Measurements from ENCODE around the gene ENTR1. TPM values are rescaled to one million over a fixed set of nuclear protein-coding genes. Genes with fewer than 3 reads are reported as not detected.

ENTR1 gene
- polyA plus RNA-seq, 3 donors = 3.3 to 60.0 (median 9.6) TPM

DNA sequence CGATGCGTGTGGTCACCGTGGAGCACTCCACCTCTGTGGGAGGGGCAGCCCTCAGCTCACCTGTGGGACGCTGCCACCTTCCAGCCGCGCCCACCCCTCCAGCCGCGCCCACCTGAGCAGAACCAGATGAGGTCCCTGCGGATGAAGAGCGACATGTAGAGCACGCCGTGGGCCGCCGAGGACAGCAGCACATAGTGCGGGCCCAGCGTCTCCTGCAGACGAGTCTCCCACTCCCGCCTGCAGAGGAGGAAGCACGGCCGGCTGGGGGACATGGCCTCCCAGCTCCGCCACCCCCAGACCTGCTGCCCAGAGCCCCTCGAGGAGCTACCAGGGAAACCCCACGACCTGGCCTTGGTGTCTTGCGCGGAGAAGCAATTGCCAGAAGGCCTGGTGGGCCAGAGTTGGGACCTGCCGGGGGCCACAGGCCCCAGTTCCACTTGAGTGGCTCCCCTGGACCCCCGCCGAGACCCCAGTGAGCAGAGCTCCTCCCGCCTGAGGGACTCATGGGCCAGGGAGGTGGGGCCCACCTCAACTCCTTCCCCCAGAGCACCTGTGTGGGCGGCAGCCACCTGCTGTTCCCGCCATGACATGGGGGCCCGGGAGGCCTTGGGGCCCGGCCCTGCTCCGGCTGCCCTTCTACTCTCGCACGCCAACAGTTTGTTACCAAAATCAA is 22.8 kb upstream of the ENTR1 start:
- peaks cover 0 to under 1% of the 10 kb centered on the region in 2 donors for H3K27me3 ChIP-seq (ENCODE audit: control insufficient read depth in 2 of 2, insufficient read depth in 2 of 2, low read length in 2 of 2)
- H3K9me3 Mint-ChIP-seq = peaks cover 0 to 2% (median 0%) of the 10 kb centered on the region in 7 donors
- intact Hi-C loops (cut with micrococcal nuclease) = no loop called here
- no peak overlapping the region for H3K9ac ChIP-seq (ENCODE audit: insufficient read depth, low read length, poor library complexity, severe bottlenecking)
- no peak overlapping the region for H3K4me3 ChIP-seq (replicated peaks in 1 of 3; ENCODE audit: low read depth in 2 of 3, low read length in 3 of 3)
- no peak for DNase-seq
- no peak overlapping the region for H3K4me3 Mint-ChIP-seq
- H3K36me3 Mint-ChIP-seq = peaks cover 11 to 54% of the 10 kb centered on the region in 2 donors
- no peak overlapping the region for H3K27ac ChIP-seq (ENCODE audit: low read depth in 1 of 2, low read length in 2 of 2)
- TF ChIP-seq, protein P1, sequence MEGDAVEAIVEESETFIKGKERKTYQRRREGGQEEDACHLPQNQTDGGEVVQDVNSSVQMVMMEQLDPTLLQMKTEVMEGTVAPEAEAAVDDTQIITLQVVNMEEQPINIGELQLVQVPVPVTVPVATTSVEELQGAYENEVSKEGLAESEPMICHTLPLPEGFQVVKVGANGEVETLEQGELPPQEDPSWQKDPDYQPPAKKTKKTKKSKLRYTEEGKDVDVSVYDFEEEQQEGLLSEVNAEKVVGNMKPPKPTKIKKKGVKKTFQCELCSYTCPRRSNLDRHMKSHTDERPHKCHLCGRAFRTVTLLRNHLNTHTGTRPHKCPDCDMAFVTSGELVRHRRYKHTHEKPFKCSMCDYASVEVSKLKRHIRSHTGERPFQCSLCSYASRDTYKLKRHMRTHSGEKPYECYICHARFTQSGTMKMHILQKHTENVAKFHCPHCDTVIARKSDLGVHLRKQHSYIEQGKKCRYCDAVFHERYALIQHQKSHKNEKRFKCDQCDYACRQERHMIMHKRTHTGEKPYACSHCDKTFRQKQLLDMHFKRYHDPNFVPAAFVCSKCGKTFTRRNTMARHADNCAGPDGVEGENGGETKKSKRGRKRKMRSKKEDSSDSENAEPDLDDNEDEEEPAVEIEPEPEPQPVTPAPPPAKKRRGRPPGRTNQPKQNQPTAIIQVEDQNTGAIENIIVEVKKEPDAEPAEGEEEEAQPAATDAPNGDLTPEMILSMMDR (IDR thresholded peaks at IDR 0.05) = no peak
- H3K4me1 ChIP-seq (ENCODE audit: control insufficient read depth in 1 of 2, insufficient read depth in 2 of 2, low read length in 2 of 2) = peaks cover 10 to 11% of the 10 kb centered on the region in 2 donors
- no peak overlapping the region for H2AFZ ChIP-seq (ENCODE audit: insufficient read depth, low read depth, low read length, poor library complexity, severe bottlenecking)
- H3K79me2 ChIP-seq (ENCODE audit: insufficient read depth, low read length) = peaks cover 14% of the 10 kb centered on the region
- WGBS (ENCODE audit: insufficient coverage) = 94% methylated on average over 33 of the region's 36 CpGs
- H3K4me1 Mint-ChIP-seq = peaks cover 19% of the 10 kb centered on the region
- peaks cover 3 to 5% (median 4%) of the 10 kb centered on the region in 3 donors for H3K27me3 Mint-ChIP-seq (ENCODE audit: low read depth in 3 of 3)
- no peaks in the 10 kb centered on the region for H3K9me3 ChIP-seq (replicated peaks in 1 of 2; ENCODE audit: control insufficient read depth in 1 of 2, insufficient read depth in 1 of 2, low read length in 2 of 2)
- no peak overlapping the region for H3K27ac Mint-ChIP-seq
- peaks cover 21 to 31% of the 10 kb centered on the region in 2 donors for H3K36me3 ChIP-seq (replicated peaks in 1 of 2; ENCODE audit: control insufficient read depth in 1 of 2, insufficient read depth in 2 of 2, low read length in 2 of 2)
- H3K4me2 ChIP-seq (replicated peaks; ENCODE audit: extremely low read depth, low read length, poor library complexity, severe bottlenecking) = no peak overlapping the region
- peaks cover 10% of the 10 kb centered on the region for H4K20me1 ChIP-seq (ENCODE audit: insufficient read depth, low read length)

DNA sequence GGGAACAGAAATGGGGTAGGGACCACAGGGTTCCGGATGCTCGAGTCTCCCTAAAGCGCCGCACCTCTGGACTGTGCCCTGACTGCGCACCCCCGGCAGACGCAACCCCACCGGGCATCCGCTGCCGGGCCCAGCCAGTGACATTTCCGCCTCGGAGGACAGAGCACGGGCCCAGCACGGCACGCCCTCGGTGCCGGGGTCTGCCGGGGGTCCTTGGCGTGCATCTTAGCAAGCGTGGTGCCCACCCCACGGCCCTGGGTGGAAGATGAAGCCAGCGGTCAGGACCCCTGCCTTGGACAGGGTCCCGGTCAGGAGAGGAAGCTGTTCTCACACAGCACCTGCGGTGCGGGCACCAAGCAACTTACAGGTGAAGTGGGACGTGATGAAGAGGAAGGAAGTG is 22.2 kb upstream of the ENTR1 start:
- Mint-ChIP-seq H3K4me1 (peaks cover 14% of the 10 kb centered on the region), H3K9me3 (peaks cover 0 to 2% (median 0%) of the 10 kb centered on the region in 7 donors), H3K27me3 (ENCODE audit: low read depth in 3 of 3) (peaks cover 0 to under 1% (median 0%) of the 10 kb centered on the region in 3 donors), H3K27ac (no peak overlapping the region), H3K4me3 (no peak overlapping the region), H3K36me3 (peaks cover 11 to 55% of the 10 kb centered on the region in 2 donors)
- TF ChIP-seq, protein P1 (IDR thresholded peaks at IDR 0.05) = no peak
- Histone ChIP-seq H3K36me3 (replicated peaks in 1 of 2; ENCODE audit: control insufficient read depth in 1 of 2, insufficient read depth in 2 of 2, low read length in 2 of 2) (peaks cover 21 to 31% of the 10 kb centered on the region in 2 donors), H3K4me3 (replicated peaks in 1 of 3; ENCODE audit: low read depth in 2 of 3, low read length in 3 of 3) (no peak overlapping the region), H3K4me1 (ENCODE audit: control insufficient read depth in 1 of 2, insufficient read depth in 2 of 2, low read length in 2 of 2) (peaks cover 4 to 5% of the 10 kb centered on the region in 2 donors), H3K27ac (ENCODE audit: low read depth in 1 of 2, low read length in 2 of 2) (no peak overlapping the region), H2AFZ (ENCODE audit: insufficient read depth, low read depth, low read length, poor library complexity, severe bottlenecking) (no peak overlapping the region), H3K9me3 (replicated peaks in 1 of 2; ENCODE audit: control insufficient read depth in 1 of 2, insufficient read depth in 1 of 2, low read length in 2 of 2) (no peaks in the 10 kb centered on the region), H3K9ac (ENCODE audit: insufficient read depth, low read length, poor library complexity, severe bottlenecking) (no peak overlapping the region), H3K79me2 (ENCODE audit: insufficient read depth, low read length) (peaks cover 8% of the 10 kb centered on the region), H3K27me3 (ENCODE audit: control insufficient read depth in 2 of 2, insufficient read depth in 2 of 2, low read length in 2 of 2) (no peaks in the 10 kb centered on the region), H4K20me1 (ENCODE audit: insufficient read depth, low read length) (peaks cover 4% of the 10 kb centered on the region), H3K4me2 (replicated peaks; ENCODE audit: extremely low read depth, low read length, poor library complexity, severe bottlenecking) (no peak overlapping the region)
- intact Hi-C loops (cut with micrococcal nuclease) = no loop called here
- WGBS (ENCODE audit: insufficient coverage) = 94% methylated on average over 25 of the region's 26 CpGs
- DNase-seq = no peak

Data from CD14-positive monocyte (primary cell).